Parathyroid adenoma (tissue), 2 donors: ENCODE results near the gene TSHR.

Source experiments
- H2AFZ ChIP-seq: fragments of 300-600 bp; sonication (generic); one replicate; pipeline ENCODE4 v1.7.0; 2017; ENCODE audit warnings: antibody characterized with exemption, mild to moderate bottlenecking
- H3K27ac ChIP-seq: fragments of 300-600 bp; sonication (generic); one replicate; pipeline ENCODE4 v1.7.0; 2017
- H3K27me3 ChIP-seq: fragments of 300-600 bp; sonication (generic); one replicate; pipeline ENCODE4 v1.7.0; 2017; ENCODE audit warnings: low read length; ENCODE audit not compliant: control insufficient read depth, insufficient read depth
- H3K36me3 ChIP-seq: fragments of 300-600 bp; sonication (generic); one replicate; pipeline ENCODE4 v1.7.0; 2017; ENCODE audit warnings: low read length; ENCODE audit not compliant: control insufficient read depth, insufficient read depth
- H3K4me1 ChIP-seq: fragments of 300-600 bp; sonication (generic); one replicate; pipeline ENCODE4 v1.7.0; 2017; ENCODE audit warnings: control low read depth
- H3K4me2 ChIP-seq: fragments of 300-600 bp; sonication (generic); one replicate; pipeline ENCODE4 v1.7.0; 2017; ENCODE audit warnings: low read length
- H3K4me3 ChIP-seq: fragments of 300-600 bp; sonication (generic); one replicate; pipeline ENCODE4 v1.7.0; 2017; ENCODE audit warnings: low read depth, low read length
- H3K79me2 ChIP-seq: fragments of 300-600 bp; sonication (generic); one replicate; pipeline ENCODE4 v1.7.0; 2017; ENCODE audit warnings: control low read depth
- H3K9ac ChIP-seq: fragments of 300-600 bp; sonication (generic); one replicate; pipeline ENCODE4 v1.7.0; 2017; ENCODE audit warnings: mild to moderate bottlenecking
- H3K9me3 ChIP-seq: fragments of 300-600 bp; sonication (generic); one replicate; pipeline ENCODE4 v1.7.0; 2017; ENCODE audit warnings: low read length; ENCODE audit not compliant: control insufficient read depth
- CTCF ChIP-seq: fragments of 300-600 bp; sonication (generic); IDR thresholded peaks from one replicate; pipeline ENCODE4 v1.7.0; 2017; ENCODE audit warnings: antibody characterized with exemption, mild to moderate bottlenecking
- donor health status: primary hyperparathyroidism.

TSHR gene

GRCh38 chr14:81096656-81097055 lies 141.2 kb downstream of the TSHR start:
- Histone ChIP-seq H3K36me3 (no peaks in the 10 kb centered on the region), H3K4me1 (no peaks in the 10 kb centered on the region), H2AFZ (no peak overlapping the region), H3K27me3 (no peaks in the 10 kb centered on the region), H3K4me3 (no peak overlapping the region), H3K4me2 (no peak overlapping the region), H3K9ac (no peak overlapping the region), H3K9me3 (no peaks in the 10 kb centered on the region), H3K79me2 (no peaks in the 10 kb centered on the region), H3K27ac (no peak overlapping the region)
- no peak for TF ChIP-seq CTCF

- no peak overlapping the region for H2AFZ ChIP-seq
- H3K27ac ChIP-seq, result no peak overlapping the region
- no peaks in the 10 kb centered on the region for H3K27me3 ChIP-seq
- H3K4me2 ChIP-seq, result no peak overlapping the region
- no peaks in the 10 kb centered on the region for H3K36me3 ChIP-seq
- H3K79me2 ChIP-seq, result no peaks in the 10 kb centered on the region
- H3K4me3 ChIP-seq, result no peak overlapping the region
- H3K9ac ChIP-seq, result no peak overlapping the region
- H3K9me3 ChIP-seq, result peaks cover 3% of the 10 kb centered on the region
- no peak for TF ChIP-seq CTCF
- no peaks in the 10 kb centered on the region for H3K4me1 ChIP-seq
These were observed 146.8 kb downstream of the TSHR start for GRCh38 chr14:81102217-81102616.

- H3K27ac ChIP-seq, result no peak overlapping the region
- H3K27me3 ChIP-seq, result no peaks in the 10 kb centered on the region
- H3K4me3 ChIP-seq, result no peak overlapping the region
- peaks cover 3% of the 10 kb centered on the region for H3K9me3 ChIP-seq
- H3K9ac ChIP-seq, result no peak overlapping the region
- H3K79me2 ChIP-seq, result no peaks in the 10 kb centered on the region
- no peak overlapping the region for H3K4me2 ChIP-seq
- H3K36me3 ChIP-seq, result no peaks in the 10 kb centered on the region
- H2AFZ ChIP-seq, result no peak overlapping the region
- no peak for TF ChIP-seq CTCF
- H3K4me1 ChIP-seq, result no peaks in the 10 kb centered on the region
These were observed 148.0 kb downstream of the TSHR start for GRCh38 chr14:81103443-81103842.

GRCh38 chr14:81105378-81105777 lies 150.0 kb downstream of the TSHR start:
- no peaks in the 10 kb centered on the region for H3K4me1 ChIP-seq
- no peaks in the 10 kb centered on the region for H3K36me3 ChIP-seq
- H3K4me2 ChIP-seq, result no peak overlapping the region
- H3K27me3 ChIP-seq, result no peaks in the 10 kb centered on the region
- no peak overlapping the region for H3K9ac ChIP-seq
- H3K27ac ChIP-seq, result no peak overlapping the region
- TF ChIP-seq CTCF, result no peak
- H2AFZ ChIP-seq, result no peak overlapping the region
- H3K79me2 ChIP-seq, result no peaks in the 10 kb centered on the region
- H3K4me3 ChIP-seq, result no peak overlapping the region
- H3K9me3 ChIP-seq, result peaks cover 3% of the 10 kb centered on the region

- H3K4me1 ChIP-seq, result no peaks in the 10 kb centered on the region
- TF ChIP-seq CTCF, result no peak
- H3K27ac ChIP-seq, result no peak overlapping the region
- no peaks in the 10 kb centered on the region for H3K36me3 ChIP-seq
- H3K79me2 ChIP-seq, result no peaks in the 10 kb centered on the region
- peaks cover 3% of the 10 kb centered on the region for H3K9me3 ChIP-seq
- H3K4me2 ChIP-seq, result no peak overlapping the region
- no peaks in the 10 kb centered on the region for H3K27me3 ChIP-seq
- H2AFZ ChIP-seq, result no peak overlapping the region
- no peak overlapping the region for H3K4me3 ChIP-seq
- H3K9ac ChIP-seq, result no peak overlapping the region
These were observed 150.5 kb downstream of the TSHR start for GRCh38 chr14:81105961-81106360.
